IMR-90 (cell line): ENCODE measurements around the gene RSF1. TPM values are rescaled to one million over a fixed set of nuclear protein-coding genes. Genes with fewer than 3 reads are reported as not detected.

Experiments used
- ATAC-seq: fragments of 200-7000 bp; cut with Tn5 transposase; 2 replicates; pipeline ENCODE4 v1.9.1; 2020; ENCODE audit warnings: low read depth, mild to moderate bottlenecking, moderate library complexity
- BruUV-seq: library from RNA; stranded (reverse); fragments of 400-500 nt; replicated peaks from 2 replicates; lab custom pipeline; 2021; lab: Mats Ljungman, UMichigan
- CTCF ChIA-PET: fragments of 300-600 bp; formaldehyde crosslinking; extraction: SDS; loops from one replicate; lab custom pipeline; 2021; ENCODE audit warnings: antibody characterized with exemption; lab: Yijun Ruan, JAX
- POLR2A ChIA-PET: fragments of 300-600 bp; sonication (Branson Sonifier 250); formaldehyde crosslinking; loops from one replicate; lab custom pipeline; 2022; ENCODE audit warnings: antibody characterized with exemption; ENCODE audit not compliant: unreplicated experiment; lab: Charles Lee
- DNase-seq: peaks from one replicate; pipeline ENCODE4 v3.0.0; 2013
- H2AFZ ChIP-seq: replicated peaks from 2 replicates; pipeline ENCODE3; 2013; ENCODE audit warnings: low read length, mild to moderate bottlenecking; ENCODE audit not compliant: poor library complexity
- H2AK5ac ChIP-seq: 2 replicates; pipeline ENCODE4 v1.6.1; 2013; ENCODE audit warnings: low read depth, low read length, inconsistent platforms
- H2AK9ac ChIP-seq: replicated peaks from 2 replicates; pipeline ENCODE3; 2013; ENCODE audit warnings: mild to moderate bottlenecking, low read depth, low read length, moderate library complexity; ENCODE audit not compliant: poor library complexity
- H2BK120ac ChIP-seq: 2 replicates; pipeline ENCODE4 v1.6.1; 2013; ENCODE audit warnings: low read depth, low read length, inconsistent platforms
- H2BK15ac ChIP-seq: 3 replicates; pipeline ENCODE4 v1.6.1; 2013; ENCODE audit warnings: low read depth, low read length, inconsistent platforms
- H2BK20ac ChIP-seq: 2 replicates; pipeline ENCODE4 v1.6.1; 2013; ENCODE audit warnings: low read depth, mild to moderate bottlenecking, inconsistent platforms, low read length, moderate library complexity
- H2BK5ac ChIP-seq: 2 replicates; pipeline ENCODE4 v1.6.1; 2013; ENCODE audit warnings: mild to moderate bottlenecking, low read depth, low read length, inconsistent platforms; ENCODE audit not compliant: poor library complexity, severe bottlenecking
- H3K14ac ChIP-seq: replicated peaks from 2 replicates; pipeline ENCODE4 v1.6.1; 2013; ENCODE audit warnings: low read depth, low read length, inconsistent platforms
- H3K18ac ChIP-seq: 2 replicates; pipeline ENCODE4 v1.6.1; 2013; ENCODE audit warnings: low read depth, low read length, control low read depth
- H3K23ac ChIP-seq: 2 replicates; pipeline ENCODE4 v1.6.1; 2013; ENCODE audit warnings: low read depth, low read length, inconsistent platforms
- H3K27ac ChIP-seq: 2 replicates; pipeline ENCODE4 v1.5.1; 2013; ENCODE audit warnings: mild to moderate bottlenecking, control low read depth, low read length; ENCODE audit not compliant: insufficient read depth
- H3K27me3 ChIP-seq: 2 replicates; pipeline ENCODE4 v1.6.1; 2013; ENCODE audit warnings: low read length; ENCODE audit not compliant: control insufficient read depth, insufficient read depth
- H3K36me3 ChIP-seq: 2 replicates; pipeline ENCODE4 v1.6.1; 2013; ENCODE audit warnings: low read length, mixed read lengths; ENCODE audit not compliant: control insufficient read depth, insufficient read depth
- H3K4ac ChIP-seq: 2 replicates; pipeline ENCODE4 v1.6.1; 2013; ENCODE audit warnings: low read depth, low read length, inconsistent platforms
- H3K4me1 ChIP-seq: 2 replicates; pipeline ENCODE4 v1.6.1; 2013; ENCODE audit warnings: low read length, mixed read lengths; ENCODE audit not compliant: control insufficient read depth, insufficient read depth
- H3K4me2 ChIP-seq: 2 replicates; pipeline ENCODE4 v1.6.1; 2013; ENCODE audit warnings: low read depth, mild to moderate bottlenecking, control low read depth, low read length, moderate library complexity
- H3K4me3 ChIP-seq: 2 replicates; pipeline ENCODE4 v1.5.1; 2013; ENCODE audit warnings: low read depth, mild to moderate bottlenecking, control low read depth, low read length, moderate library complexity; ENCODE audit not compliant: insufficient read depth
- H3K56ac ChIP-seq: 2 replicates; pipeline ENCODE4 v1.6.1; 2013; ENCODE audit warnings: low read length, inconsistent platforms; ENCODE audit not compliant: insufficient read depth; ENCODE audit errors: extremely low read depth
- H3K79me1 ChIP-seq, 2 experiments: 2 replicates each; pipeline ENCODE4 v1.6.1; 2013; ENCODE audit warnings: low read length in 2 of 2, inconsistent platforms in 1 of 2, low read depth in 1 of 2
- H3K9ac ChIP-seq: 2 replicates; pipeline ENCODE4 v1.6.1; 2013; ENCODE audit warnings: low read depth, low read length, control low read depth
- H3K9me1 ChIP-seq: 2 replicates; pipeline ENCODE4 v1.6.1; 2013; ENCODE audit warnings: low read length, inconsistent platforms; ENCODE audit not compliant: insufficient read depth
- H3K9me3 ChIP-seq: 2 replicates; pipeline ENCODE4 v1.6.1; 2013; ENCODE audit warnings: low read length; ENCODE audit not compliant: control insufficient read depth, insufficient read depth
- H4K20me1 ChIP-seq: 2 replicates; pipeline ENCODE4 v1.6.1; 2013; ENCODE audit warnings: low read length, inconsistent platforms; ENCODE audit not compliant: insufficient read depth
- H4K5ac ChIP-seq: 2 replicates; pipeline ENCODE4 v1.6.1; 2013; ENCODE audit warnings: mild to moderate bottlenecking, low read depth, low read length, control low read depth
- H4K8ac ChIP-seq, 2 experiments: 2 replicates each; pipeline ENCODE4 v1.6.1; 2013; ENCODE audit warnings: low read depth in 2 of 2, low read length in 2 of 2, control low read depth in 1 of 2, inconsistent platforms in 1 of 2
- H4K91ac ChIP-seq: 2 replicates; pipeline ENCODE4 v1.6.1; 2013; ENCODE audit warnings: low read depth, low read length, inconsistent platforms; ENCODE audit not compliant: insufficient read depth
- BHLHE40 ChIP-seq: fragments of 150-350 bp; IDR thresholded peaks from 2 replicates; pipeline ENCODE4 v1.6.1; 2016; ENCODE audit warnings: mild to moderate bottlenecking, low read depth, low read length
- CEBPB ChIP-seq: IDR thresholded peaks from 2 replicates; pipeline ENCODE4 v1.6.1; 2012; ENCODE audit warnings: low read depth, low read length, improper control_type of control experiment
- CHD1 ChIP-seq: IDR thresholded peaks from 2 replicates; pipeline ENCODE4 v1.6.1; 2012; ENCODE audit warnings: low read depth, low read length, improper control_type of control experiment
- ELK1 ChIP-seq: fragments of 150-350 bp; IDR thresholded peaks from 2 replicates; pipeline ENCODE4 v1.6.1; 2016; ENCODE audit warnings: low read depth, mild to moderate bottlenecking, low read length, moderate library complexity, borderline replicate concordance
- FOS ChIP-seq: fragments of 150-350 bp; IDR thresholded peaks from 2 replicates; pipeline ENCODE4 v1.6.1; 2016; ENCODE audit warnings: low read depth, low read length
- MAFK ChIP-seq: IDR thresholded peaks from 2 replicates; pipeline ENCODE4 v1.6.1; 2012; ENCODE audit warnings: low read depth, low read length, improper control_type of control experiment
- MAZ ChIP-seq: IDR thresholded peaks from 2 replicates; pipeline ENCODE4 v1.6.1; 2012; ENCODE audit warnings: low read depth, mild to moderate bottlenecking, low read length, improper control_type of control experiment, moderate library complexity, borderline replicate concordance
- MXI1 ChIP-seq: IDR thresholded peaks from 2 replicates; pipeline ENCODE4 v1.6.1; 2012; ENCODE audit warnings: low read depth, mild to moderate bottlenecking, low read length, moderate library complexity, borderline replicate concordance
- NFE2L2 ChIP-seq: fragments of 150-350 bp; IDR thresholded peaks from 2 replicates; pipeline ENCODE4 v1.6.1; 2016; ENCODE audit warnings: low read depth, mild to moderate bottlenecking, low read length
- POLR2A ChIP-seq: IDR thresholded peaks from 2 replicates; pipeline ENCODE4 v1.6.1; 2012; ENCODE audit warnings: mild to moderate bottlenecking, low read depth, low read length
- RAD21 ChIP-seq: IDR thresholded peaks from 2 replicates; pipeline ENCODE4 v1.6.1; 2012; ENCODE audit warnings: low read length, improper control_type of control experiment
- RCOR1 ChIP-seq: IDR thresholded peaks from 2 replicates; pipeline ENCODE4 v1.6.1; 2012; ENCODE audit warnings: mild to moderate bottlenecking, low read length, improper control_type of control experiment; ENCODE audit not compliant: insufficient replicate concordance
- RFX5 ChIP-seq: IDR thresholded peaks from 2 replicates; pipeline ENCODE4 v1.8.0; 2012; ENCODE audit warnings: low read depth, mild to moderate bottlenecking, low read length, moderate library complexity
- SMC3 ChIP-seq: fragments of 150-350 bp; IDR thresholded peaks from 2 replicates; pipeline ENCODE4 v1.6.1; 2016; ENCODE audit warnings: low read depth, mild to moderate bottlenecking, antibody characterized with exemption, low read length, moderate library complexity
- WGBS, 2 experiments: methylation state at CpG; one replicate each; pipeline versions ENCODE4 v1.1.5 to v1.1.7; 2013; ENCODE audit warnings: missing lambda C conversion rate in 2 of 2; ENCODE audit not compliant: insufficient read length in 1 of 2; ENCODE audit errors: extremely low coverage in 2 of 2; 5-methylcytosine and 5-hydroxymethylcytosine counted together
- dilution Hi-C: fragments of 300-500 bp; cut with HindIII; formaldehyde crosslinking; loops from one replicate; pipeline ENCODE4 v1.14.3; 2018; ENCODE audit warnings: low sequenced_read_pairs; ENCODE audit not compliant: unreplicated experiment
- in situ Hi-C: fragments of 300-500 bp; cut with MboI; formaldehyde crosslinking; loops from 3 replicates; pipeline ENCODE4 v1.14.3; 2019; ENCODE audit warnings: low sequenced_read_pairs, inconsistent platforms, mixed read lengths
- intact Hi-C: fragments of 100-400 bp; cut with micrococcal nuclease; formaldehyde crosslinking; loops from 2 replicates; pipeline ENCODE4 v1.10.0; 2022
- polyA plus RNA-seq, 3 experiments: library from polyadenylated mRNA; depleted of rRNA; stranded (reverse); fragments of >200 nt; gene quantifications; 2 replicates each; pipeline ENCODE4 v1.2.3, GENCODE V29; 2012; ENCODE audit warnings: low replicate concordance in 1 of 3
- total RNA-seq: library from RNA; depleted of rRNA; stranded (reverse); fragments of >200 nt; gene quantifications from 2 replicates; pipeline ENCODE4 v1.2.3, GENCODE V29; 2012
- TF ChIP-seq, protein P1 (sequence below): conservative IDR thresholded peaks from 2 replicates; pipeline ENCODE4 v1.5.1; 2012; ENCODE audit warnings: mild to moderate bottlenecking, low read depth, low read length, improper control_type of control experiment
- TF ChIP-seq, protein P2 (sequence below): fragments of 150-350 bp; IDR thresholded peaks from 2 replicates; pipeline ENCODE4 v1.6.1; 2017; ENCODE audit warnings: mild to moderate bottlenecking, antibody characterized with exemption, low read length, low read depth

Gene RSF1
- total and polyA plus RNA-seq, 2 of the 4 experiments (the other 2 are of a cell fraction), result 13.9 to 18.5 TPM

GRCh38 chr11:77758331-77758730 is 62.2 kb downstream of the RSF1 start:
- intact Hi-C loops, result no loop called here
- H4K5ac ChIP-seq, result no peak overlapping the region
- peaks cover 21% of the 10 kb centered on the region for H3K36me3 ChIP-seq
- no peak overlapping the region for H2BK20ac ChIP-seq
- H3K4ac ChIP-seq, result no peak overlapping the region
- no TSS peak for BruUV-seq
- H2AK9ac ChIP-seq, result no peak overlapping the region
- H3K9ac ChIP-seq, result no peak overlapping the region
- peaks cover 6% of the 10 kb centered on the region; the same call in 1 of the 2 replicates for H4K20me1 ChIP-seq
- dilution Hi-C loops, result no loop called here
- WGBS, 2 experiments, result no CpG with 5 or more reads among the region's 2 CpGs
- TF ChIP-seq FOS (no peak), NFE2L2 (no peak), RCOR1 (no peak), BHLHE40 (no peak), MAFK (no peak), MAZ (no peak), POLR2A (no peak), SMC3 (no peak), MXI1 (no peak), ELK1 (no peak), CHD1 (no peak), RAD21 (no peak), CEBPB (no peak), RFX5 (no peak)
- TF ChIP-seq, protein P1, sequence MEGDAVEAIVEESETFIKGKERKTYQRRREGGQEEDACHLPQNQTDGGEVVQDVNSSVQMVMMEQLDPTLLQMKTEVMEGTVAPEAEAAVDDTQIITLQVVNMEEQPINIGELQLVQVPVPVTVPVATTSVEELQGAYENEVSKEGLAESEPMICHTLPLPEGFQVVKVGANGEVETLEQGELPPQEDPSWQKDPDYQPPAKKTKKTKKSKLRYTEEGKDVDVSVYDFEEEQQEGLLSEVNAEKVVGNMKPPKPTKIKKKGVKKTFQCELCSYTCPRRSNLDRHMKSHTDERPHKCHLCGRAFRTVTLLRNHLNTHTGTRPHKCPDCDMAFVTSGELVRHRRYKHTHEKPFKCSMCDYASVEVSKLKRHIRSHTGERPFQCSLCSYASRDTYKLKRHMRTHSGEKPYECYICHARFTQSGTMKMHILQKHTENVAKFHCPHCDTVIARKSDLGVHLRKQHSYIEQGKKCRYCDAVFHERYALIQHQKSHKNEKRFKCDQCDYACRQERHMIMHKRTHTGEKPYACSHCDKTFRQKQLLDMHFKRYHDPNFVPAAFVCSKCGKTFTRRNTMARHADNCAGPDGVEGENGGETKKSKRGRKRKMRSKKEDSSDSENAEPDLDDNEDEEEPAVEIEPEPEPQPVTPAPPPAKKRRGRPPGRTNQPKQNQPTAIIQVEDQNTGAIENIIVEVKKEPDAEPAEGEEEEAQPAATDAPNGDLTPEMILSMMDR, result no peak
- TF ChIP-seq, protein P2, sequence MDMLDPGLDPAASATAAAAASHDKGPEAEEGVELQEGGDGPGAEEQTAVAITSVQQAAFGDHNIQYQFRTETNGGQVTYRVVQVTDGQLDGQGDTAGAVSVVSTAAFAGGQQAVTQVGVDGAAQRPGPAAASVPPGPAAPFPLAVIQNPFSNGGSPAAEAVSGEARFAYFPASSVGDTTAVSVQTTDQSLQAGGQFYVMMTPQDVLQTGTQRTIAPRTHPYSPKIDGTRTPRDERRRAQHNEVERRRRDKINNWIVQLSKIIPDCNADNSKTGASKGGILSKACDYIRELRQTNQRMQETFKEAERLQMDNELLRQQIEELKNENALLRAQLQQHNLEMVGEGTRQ, result no peak
- H3K18ac ChIP-seq, result no peak overlapping the region
- ChIA-PET POLR2A (no interaction called here), CTCF (no interaction called here)
- no peak overlapping the region for H3K27ac ChIP-seq
- no peak overlapping the region for H3K4me2 ChIP-seq
- peaks cover 29 to 40% of the 10 kb centered on the region in 2 experiments for H3K79me1 ChIP-seq
- ATAC-seq, result no peak
- no peak overlapping the region for H2BK5ac ChIP-seq
- peaks cover 3% of the 10 kb centered on the region; the same call in 1 of the 2 replicates for H3K4me1 ChIP-seq
- H2AFZ ChIP-seq, result no peak overlapping the region
- H3K14ac ChIP-seq, result no peak overlapping the region
- H2BK15ac ChIP-seq, result no peak overlapping the region
- H3K9me1 ChIP-seq, result no peaks in the 10 kb centered on the region
- H4K8ac ChIP-seq, result no peak overlapping the region
- H3K56ac ChIP-seq, result no peak overlapping the region
- DNase-seq, result no peak
- H2BK120ac ChIP-seq, result no peak overlapping the region
- no peak overlapping the region for H3K4me3 ChIP-seq
- H4K91ac ChIP-seq, result no peak overlapping the region
- in situ Hi-C loops, result no loop called here
- H3K23ac ChIP-seq, result no peak overlapping the region
- no peak overlapping the region for H2AK5ac ChIP-seq
- H3K9me3 ChIP-seq, result no peaks in the 10 kb centered on the region
- H3K27me3 ChIP-seq, result no peaks in the 10 kb centered on the region
